Measurements from ENCODE around the gene RAE1. TPM values are rescaled to one million over a fixed set of nuclear protein-coding genes. Genes with fewer than 3 reads are reported as not detected.

RAE1 gene
- total and polyA plus RNA-seq, 2 of the 8 experiments (the other 6 are each of a cell fraction or from before 2014, with no cell fraction given): 35.9 to 44.9 TPM

DNA sequence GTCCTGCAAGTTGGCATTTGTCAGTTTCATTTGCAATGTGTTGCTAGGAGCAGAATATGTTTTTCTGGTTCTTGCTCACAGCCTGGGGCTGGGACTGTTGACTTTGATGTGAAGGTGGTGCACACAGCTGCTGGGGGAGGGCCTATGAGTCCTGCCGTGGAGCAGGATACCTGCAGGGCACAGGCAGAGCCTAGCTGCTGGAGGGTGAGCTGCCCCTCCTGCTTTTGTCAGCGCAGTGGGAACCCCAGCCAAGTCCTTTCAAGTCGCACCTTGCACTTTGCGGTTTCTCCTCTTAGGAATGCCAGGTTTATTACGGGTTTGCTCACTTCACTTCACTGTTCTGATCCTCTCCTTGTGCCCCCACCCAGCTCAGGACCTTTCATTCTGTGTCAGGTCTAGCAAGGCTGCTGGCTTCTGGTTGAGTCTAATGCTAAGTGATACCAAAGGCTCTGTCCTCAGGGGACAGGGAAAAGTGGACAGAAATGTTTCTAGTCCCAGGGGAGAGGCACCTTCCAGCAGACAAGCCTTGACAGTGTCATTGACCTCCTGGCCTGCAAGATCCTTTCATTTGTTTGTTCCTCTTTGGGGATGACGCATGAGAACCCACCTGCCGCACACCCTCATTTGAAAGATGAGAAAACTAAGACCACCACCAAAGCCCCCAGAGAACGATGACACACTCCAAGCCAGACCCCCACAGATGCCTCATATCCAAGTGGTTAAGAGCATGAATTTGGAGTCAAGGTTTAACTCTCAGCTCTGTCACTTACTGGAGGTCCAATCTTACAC, 24.2 kb upstream of the RAE1 start:
- Histone ChIP-seq H3K4me2 (ENCODE audit: insufficient read depth in 1 of 2, low read depth in 2 of 2, low read length in 2 of 2) (peak overlapping the region in 1 of 2 experiments; percentile 6; a peak in 1 of 4 replicates), H2BK5ac (ENCODE audit: low read depth, low read length) (no peak overlapping the region), H3K9me3 (ENCODE audit: insufficient read depth in 2 of 2, low read depth in 1 of 2, low read length in 1 of 2) (no peaks in the 10 kb centered on the region), H3K4me1 (replicated peaks in 1 of 4; ENCODE audit: control insufficient read depth in 3 of 4, insufficient read depth in 4 of 4, low read length in 3 of 4) (peaks cover 0 to 11% (median 3%) of the 10 kb centered on the region in 4 experiments; a peak in 3 of 7 replicates), H3K4ac (replicated peaks; ENCODE audit: insufficient read length, low read depth, low read length) (no peak overlapping the region), H4K20me1 (replicated peaks in 1 of 2; ENCODE audit: control insufficient read depth in 1 of 2, insufficient read depth in 2 of 2, low read length in 2 of 2) (no peaks in the 10 kb centered on the region), H2BK12ac (ENCODE audit: low read depth, low read length) (no peak overlapping the region), H3K4me3 (ENCODE audit: extremely low read depth in 1 of 4, insufficient read depth in 2 of 4, low read depth in 3 of 4, low read length in 4 of 4) (no peak overlapping the region), H3K27me3 (replicated peaks in 1 of 4; ENCODE audit: control insufficient read depth in 3 of 4, extremely low read depth in 1 of 4, insufficient read depth in 3 of 4, low read length in 3 of 4) (peaks cover 0 to 3% (median 0%) of the 10 kb centered on the region in 4 experiments; a peak in 2 of 7 replicates), H3K36me3 (ENCODE audit: control insufficient read depth in 2 of 4, insufficient read depth in 4 of 4, low read length in 3 of 4) (no peaks in the 10 kb centered on the region), H2BK15ac (ENCODE audit: low read length) (0 out of 2 replicates have a peak overlapping the region, but pooled peaks have one; percentile 33), H3K79me2 (ENCODE audit: control insufficient read depth in 1 of 2, insufficient read depth in 2 of 2, low read length in 2 of 2) (no peaks in the 10 kb centered on the region), H2BK120ac (replicated peaks; ENCODE audit: low read depth, low read length) (no peak overlapping the region), H4K8ac (ENCODE audit: extremely low read depth, insufficient read depth, low read length) (no peak overlapping the region), H3K23ac (ENCODE audit: insufficient read length) (no peak overlapping the region), H3K56ac (replicated peaks; ENCODE audit: insufficient read length, low read depth, low read length) (no peak overlapping the region), H4K5ac (ENCODE audit: insufficient read length, low read depth, low read length) (no peak overlapping the region), H3K23me2 (ENCODE audit: low read depth, low read length) (no peaks in the 10 kb centered on the region), H2BK20ac (ENCODE audit: low read length) (no peak overlapping the region), H3K27ac (ENCODE audit: low read depth, low read length) (no peak overlapping the region), H3K14ac (ENCODE audit: insufficient read length) (no peak overlapping the region), H2AK5ac (ENCODE audit: low read depth, low read length) (no peak overlapping the region), H4K91ac (replicated peaks; ENCODE audit: insufficient read length, low read length) (no peak overlapping the region), H3K18ac (ENCODE audit: extremely low read depth, low read length) (no peak overlapping the region), H3K9ac (replicated peaks in 1 of 4; ENCODE audit: extremely low read depth in 1 of 4, low read depth in 3 of 4, low read length in 3 of 4) (no peak overlapping the region), H3K79me1 (ENCODE audit: low read depth, low read length) (no peaks in the 10 kb centered on the region), H2AFZ (ENCODE audit: low read length) (no peak overlapping the region)
- POLR2A ChIA-PET (ENCODE audit: partially characterized antibody): interaction anchor here (1.2 kb wide), 1 partner anchor 115 kb away, joined by 3 read pairs; no protein-coding TSS in a partner anchor
- peak in 1 of 2 experiments; percentile 47 for DNase-seq (ENCODE audit: low read depth in 1 of 2, low spot score in 2 of 2)
- no peak for TF ChIP-seq TEAD4 (IDR thresholded peaks at IDR 0.05; ENCODE audit: low read depth, low read length)
- TF ChIP-seq, protein P1, sequence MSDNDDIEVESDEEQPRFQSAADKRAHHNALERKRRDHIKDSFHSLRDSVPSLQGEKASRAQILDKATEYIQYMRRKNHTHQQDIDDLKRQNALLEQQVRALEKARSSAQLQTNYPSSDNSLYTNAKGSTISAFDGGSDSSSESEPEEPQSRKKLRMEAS (IDR thresholded peaks at IDR 0.05): no peak
- TF ChIP-seq SIRT6 (IDR thresholded peaks at IDR 0.05; ENCODE audit: low read length): no peak
- TF ChIP-seq NANOG (IDR thresholded peaks at IDR 0.05; ENCODE audit: insufficient read depth, low read depth, low read length, poor library complexity, severe bottlenecking): no peak
- TF ChIP-seq ZNF274 (IDR thresholded peaks at IDR 0.05; ENCODE audit: borderline replicate concordance, extremely low read depth, low read length): no peak
- no peak for TF ChIP-seq POLR2AphosphoS5 (IDR thresholded peaks at IDR 0.05; ENCODE audit: low read depth, low read length)
- CTCF ChIA-PET (ENCODE audit: partially characterized antibody): interaction anchor here (0.5 to 12.8 kb wide), 11 partner anchors 8 to 235 kb away, joined by 3 to 150 read pairs (median 3); no protein-coding TSS in a partner anchor
- 75% methylated on average over 8 of the region's 8 CpGs; no CpG with 5 or more reads in 1 of the 2 experiments for WGBS, 2 experiments (ENCODE audit: extremely low coverage in 1 of 2, insufficient coverage in 1 of 2, insufficient read length in 1 of 2, insufficient replicate concordance in 2 of 2, low coverage in 1 of 2, low lambda C conversion rate in 2 of 2, missing lambda C conversion rate in 1 of 2)
- no peak for FAIRE-seq

Data from H1 (cell line).